Dermis blood vessel endothelial cell (primary cell): ENCODE results near the gene FARP2. TPM values are rescaled to one million over a fixed set of nuclear protein-coding genes. Genes with fewer than 3 reads are reported as not detected.
"Not testable (repeated sequence)": the region's sequence is repeated elsewhere in the genome, so short reads cannot be mapped to it uniquely, and the experiment has no call there.

Experiments
- DNase-seq: peaks from one replicate; pipeline ENCODE4 v3.0.0; 2010
- total RNA-seq: library from RNA; depleted of rRNA; stranded (reverse); fragments of >200 nt; gene quantifications from 2 replicates; pipeline ENCODE4 v1.2.3, GENCODE V29; 2014

FARP2 gene, protein sequence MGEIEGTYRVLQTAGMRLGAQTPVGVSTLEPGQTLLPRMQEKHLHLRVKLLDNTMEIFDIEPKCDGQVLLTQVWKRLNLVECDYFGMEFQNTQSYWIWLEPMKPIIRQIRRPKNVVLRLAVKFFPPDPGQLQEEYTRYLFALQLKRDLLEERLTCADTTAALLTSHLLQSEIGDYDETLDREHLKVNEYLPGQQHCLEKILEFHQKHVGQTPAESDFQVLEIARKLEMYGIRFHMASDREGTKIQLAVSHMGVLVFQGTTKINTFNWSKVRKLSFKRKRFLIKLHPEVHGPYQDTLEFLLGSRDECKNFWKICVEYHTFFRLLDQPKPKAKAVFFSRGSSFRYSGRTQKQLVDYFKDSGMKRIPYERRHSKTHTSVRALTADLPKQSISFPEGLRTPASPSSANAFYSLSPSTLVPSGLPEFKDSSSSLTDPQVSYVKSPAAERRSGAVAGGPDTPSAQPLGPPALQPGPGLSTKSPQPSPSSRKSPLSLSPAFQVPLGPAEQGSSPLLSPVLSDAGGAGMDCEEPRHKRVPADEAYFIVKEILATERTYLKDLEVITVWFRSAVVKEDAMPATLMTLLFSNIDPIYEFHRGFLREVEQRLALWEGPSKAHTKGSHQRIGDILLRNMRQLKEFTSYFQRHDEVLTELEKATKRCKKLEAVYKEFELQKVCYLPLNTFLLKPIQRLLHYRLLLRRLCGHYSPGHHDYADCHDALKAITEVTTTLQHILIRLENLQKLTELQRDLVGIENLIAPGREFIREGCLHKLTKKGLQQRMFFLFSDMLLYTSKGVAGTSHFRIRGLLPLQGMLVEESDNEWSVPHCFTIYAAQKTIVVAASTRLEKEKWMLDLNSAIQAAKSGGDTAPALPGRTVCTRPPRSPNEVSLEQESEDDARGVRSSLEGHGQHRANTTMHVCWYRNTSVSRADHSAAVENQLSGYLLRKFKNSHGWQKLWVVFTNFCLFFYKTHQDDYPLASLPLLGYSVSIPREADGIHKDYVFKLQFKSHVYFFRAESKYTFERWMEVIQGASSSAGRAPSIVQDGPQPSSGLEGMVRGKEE
- total RNA-seq, result 38.3 and 43.8 TPM in 2 replicates

DNA sequence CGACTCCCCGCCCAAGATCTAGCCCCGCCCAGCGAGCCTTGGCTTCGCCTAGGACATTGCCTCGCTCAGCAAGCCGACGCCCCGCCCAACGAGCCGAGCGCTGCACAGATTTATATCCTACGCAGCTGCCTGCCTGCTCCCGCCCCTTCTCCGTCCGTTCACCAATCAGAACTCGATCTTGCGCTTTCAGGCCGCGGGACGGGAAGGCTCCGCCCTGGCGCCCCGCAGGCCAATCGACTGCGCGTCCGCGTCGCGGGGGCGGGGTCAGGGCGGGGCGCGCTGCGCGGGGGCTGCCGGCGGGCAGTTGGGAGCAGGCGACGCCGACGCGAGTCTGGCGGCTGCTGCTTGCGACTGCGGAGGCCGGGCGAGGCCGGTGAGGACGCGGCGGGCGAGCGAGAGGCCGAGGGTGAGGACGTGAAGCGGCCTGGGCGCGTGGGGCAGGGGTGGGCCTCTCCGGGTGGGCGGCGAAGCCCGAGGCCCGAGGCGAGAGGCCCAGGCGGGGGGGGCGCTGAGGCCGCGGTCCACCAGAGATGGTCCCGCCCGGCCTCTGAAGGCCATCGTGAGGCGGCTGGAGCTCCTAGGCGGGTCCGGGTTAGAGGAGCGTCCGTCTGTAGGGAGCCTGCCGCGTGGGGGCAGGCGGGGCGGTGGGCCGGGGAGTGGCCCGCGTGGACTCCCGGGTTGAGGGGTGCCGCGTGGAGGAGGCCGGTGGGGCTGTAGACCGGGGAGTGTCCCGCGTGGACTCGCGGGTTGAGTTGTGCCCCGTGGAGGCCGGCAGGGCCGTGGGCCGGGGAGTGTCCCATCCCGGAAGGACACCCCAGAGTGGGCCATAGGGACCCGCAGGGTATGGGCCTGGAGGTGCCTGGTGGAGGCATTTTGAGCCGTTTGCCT is at the start of gene FARP2:
Gene FARP2 (plus strand): TSS at position 303 of the 888 bp plus-strand sequence. CDS start 16,823 bp downstream, outside the sequence.
- peak; percentile 98 for DNase-seq

DNA sequence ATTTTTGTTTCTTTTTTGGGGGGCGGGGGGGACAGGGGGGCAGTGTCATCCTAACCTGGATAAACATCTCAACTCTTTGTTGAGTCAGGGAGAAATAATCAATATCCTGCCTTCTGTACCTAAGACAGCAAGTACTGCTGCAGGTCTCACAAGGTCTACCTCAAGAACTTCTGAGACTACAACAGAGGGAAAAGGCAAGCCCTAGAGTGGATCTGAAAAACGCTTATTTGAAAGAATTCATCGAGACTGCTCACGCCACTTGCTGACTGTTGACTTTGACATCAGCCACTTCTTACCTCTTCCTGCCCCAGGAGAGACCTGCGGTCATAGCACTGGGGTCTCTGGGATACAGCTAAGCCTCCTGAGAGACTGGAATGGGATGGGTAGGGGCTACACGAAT is 49.0 kb upstream of the FARP2 start:
- DNase-seq, result no peak

DNA sequence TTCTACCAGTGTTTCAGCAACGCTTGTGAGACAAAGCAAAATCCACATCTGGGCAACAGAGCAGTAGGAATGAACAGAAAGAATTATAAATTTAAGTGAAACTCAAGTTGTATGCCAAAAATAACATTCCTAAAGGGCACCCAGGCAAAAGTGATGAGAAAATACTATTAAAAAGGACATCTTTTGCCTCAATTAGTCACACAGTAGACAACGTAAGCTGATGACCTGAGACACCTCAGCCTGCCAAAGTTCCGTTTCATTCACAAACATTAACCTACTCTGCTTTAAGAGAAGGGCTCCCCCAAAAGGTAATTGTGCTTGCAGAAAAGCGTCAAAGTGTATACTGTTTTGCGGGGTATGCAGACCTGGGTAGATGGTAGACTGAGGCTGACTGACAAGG is 47.8 kb upstream of the FARP2 start:
- no peak for DNase-seq

DNA sequence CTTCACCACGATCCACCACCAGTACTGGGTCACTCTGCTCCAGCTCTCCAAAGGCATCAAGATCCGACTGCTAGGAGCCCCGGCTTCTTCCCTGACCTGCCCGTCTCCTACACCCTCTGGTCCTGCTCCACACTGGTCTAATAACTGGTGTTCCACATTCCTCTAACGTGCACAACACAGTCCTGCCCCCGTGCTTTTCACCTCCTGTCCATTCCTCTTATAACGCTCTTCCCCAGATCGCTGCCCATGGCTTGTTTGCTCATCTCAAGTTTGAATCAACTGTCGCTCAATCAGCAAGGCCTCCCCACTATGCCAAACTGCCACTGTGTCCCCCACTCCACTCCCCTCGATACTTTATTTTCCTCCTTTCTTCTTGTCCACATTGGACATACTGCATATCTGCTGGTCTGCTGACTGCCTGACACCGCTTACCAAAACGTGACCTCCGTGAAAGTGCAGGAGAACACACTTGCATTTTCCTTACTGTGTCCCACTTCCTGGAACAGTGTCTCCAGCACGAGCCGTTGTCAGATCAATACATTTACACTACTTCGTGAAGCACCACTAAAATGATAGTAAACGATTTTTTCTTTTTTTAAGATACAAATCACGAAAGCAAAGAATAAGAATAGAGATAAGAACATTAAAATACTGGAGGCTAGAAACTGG is 47.1 kb upstream of the FARP2 start:
- DNase-seq, result no peak

DNA sequence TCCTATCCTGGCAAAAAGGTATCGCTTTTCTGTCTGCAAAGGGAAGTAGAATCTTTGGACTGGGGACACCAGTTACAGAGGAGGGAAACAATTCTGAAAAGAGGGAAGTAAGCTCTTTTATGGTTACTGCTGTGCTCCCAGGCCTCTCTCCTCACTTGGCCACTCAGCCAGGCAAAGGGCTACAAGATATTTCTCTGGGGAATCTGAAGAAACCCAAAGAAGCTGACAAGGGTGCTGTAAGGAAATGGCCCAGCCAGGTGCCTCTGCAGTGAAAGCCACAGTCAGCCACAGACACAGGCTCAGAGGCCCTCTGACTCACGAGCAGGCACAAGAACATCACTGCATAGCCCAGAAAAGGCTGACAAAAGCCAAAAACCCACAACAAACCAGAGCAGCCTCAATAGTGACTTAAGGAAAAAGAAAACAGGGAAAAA is 46.4 kb upstream of the FARP2 start:
- peak; percentile 25 for DNase-seq

DNA sequence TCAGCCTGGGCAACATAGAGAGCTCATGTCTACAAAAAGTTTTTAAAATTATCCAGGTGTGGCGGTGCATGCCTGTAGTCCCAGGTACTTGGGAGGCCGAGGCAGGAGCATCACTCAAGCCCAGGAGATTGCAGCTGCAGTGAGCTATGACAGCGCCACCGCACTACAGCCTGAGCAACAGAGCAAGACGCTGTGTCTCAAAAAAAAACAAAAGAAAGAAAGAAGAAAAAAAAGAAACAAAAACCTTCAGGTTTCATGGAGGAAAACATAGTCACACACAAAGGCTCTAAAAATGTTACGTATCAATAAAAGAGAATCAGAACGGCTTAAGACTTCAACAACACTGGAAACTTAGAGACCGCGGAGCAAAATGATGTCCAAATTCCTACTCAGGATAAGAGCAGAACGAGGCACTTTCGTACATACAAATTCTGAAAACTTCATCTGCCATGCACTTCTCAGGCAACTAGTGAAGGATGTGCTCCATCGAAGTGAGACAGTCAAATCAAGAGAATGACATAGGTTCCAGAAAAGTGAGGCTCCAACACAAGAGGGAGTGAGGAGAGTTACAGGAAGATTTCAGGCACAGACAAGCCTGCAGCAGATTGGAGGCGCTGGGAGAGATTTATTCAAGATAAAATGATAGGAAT is 45.0 kb upstream of the FARP2 start:
- DNase-seq, result no peak

DNA sequence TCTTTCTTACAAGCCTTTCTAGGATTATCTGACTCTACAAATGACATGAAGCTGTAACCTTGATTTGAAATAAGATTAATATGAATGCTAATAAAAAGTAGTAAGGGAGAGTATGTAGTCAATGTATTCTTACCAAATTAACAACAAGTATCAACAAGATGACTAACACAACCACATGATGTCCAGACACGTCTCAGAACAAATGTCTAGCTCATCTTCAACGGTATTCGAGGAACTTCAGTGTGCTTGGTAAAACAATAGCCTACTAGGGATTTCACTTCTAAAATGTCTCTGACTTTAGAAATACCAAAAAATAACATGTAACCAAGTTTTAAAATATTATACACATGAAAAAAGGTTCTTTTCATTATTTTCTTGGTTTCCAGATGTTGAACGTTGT is 44.0 kb upstream of the FARP2 start:
- DNase-seq, result peak; percentile 39

DNA sequence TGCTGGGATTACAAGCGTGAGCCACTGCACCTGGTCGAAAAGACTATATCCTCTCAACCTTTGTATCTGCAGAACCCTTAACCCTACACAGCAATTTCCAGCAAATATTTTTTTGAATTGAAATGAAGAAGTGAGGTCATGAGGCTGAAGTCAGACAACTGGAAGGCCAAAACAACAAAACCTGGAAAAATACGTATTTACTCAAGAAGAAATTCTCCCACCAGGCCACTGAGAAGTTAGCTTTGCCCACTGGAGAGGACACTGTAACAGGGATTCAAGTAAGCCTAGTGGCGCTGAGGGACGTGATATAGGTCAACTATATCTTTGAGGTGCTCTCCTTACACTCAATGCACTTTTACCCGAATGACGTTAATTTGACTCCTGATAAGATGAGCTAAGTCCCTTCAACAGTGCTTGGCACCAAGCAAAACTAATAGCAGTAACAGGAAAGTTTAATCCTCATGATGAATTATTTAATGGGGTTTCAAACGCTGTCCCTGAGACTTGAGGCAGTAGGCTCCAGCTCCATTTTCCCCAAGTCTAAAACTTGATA is 42.5 kb upstream of the FARP2 start:
- DNase-seq, result no peak

DNA sequence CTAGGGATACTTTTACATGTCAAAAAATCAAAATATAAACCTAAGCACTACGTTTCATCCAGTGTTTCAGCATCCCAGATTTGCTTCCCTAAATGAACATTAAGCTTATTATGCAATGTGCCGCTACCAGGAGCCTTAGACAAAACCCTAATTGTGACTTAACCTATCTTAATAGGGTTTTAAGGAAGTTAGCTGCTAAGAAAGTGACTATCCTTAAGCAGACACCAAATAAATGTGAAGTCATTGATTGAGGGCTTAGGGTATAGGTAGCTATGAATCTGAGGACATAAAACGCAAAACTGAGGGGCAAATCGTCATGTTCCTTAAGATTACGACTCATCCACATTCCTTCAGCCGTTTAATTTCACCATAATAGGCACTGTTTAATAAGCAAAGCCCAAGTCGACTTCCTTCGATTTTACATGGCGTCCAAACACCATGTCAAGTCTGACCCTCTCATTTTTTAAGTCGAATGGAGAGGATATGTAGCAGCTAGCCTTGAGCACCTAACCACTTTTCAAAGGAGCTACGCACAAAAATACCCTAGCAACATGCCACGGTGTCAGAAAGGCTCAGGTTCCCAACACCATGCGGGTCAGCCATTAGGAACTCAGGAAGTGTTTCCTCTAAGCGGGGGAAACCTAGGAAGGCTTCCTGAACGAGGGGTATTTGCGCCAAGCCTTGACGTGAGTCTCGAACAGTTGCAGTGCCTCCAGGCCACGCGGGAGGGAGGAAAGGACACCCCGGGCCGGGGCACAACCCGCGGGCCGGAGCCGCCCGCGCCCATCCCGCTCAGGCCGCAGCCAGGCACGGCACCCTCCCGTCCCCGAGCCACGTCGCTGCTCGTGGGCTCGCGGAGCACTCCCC is 41.6 kb upstream of the FARP2 start:
- peak; percentile 66 for DNase-seq

DNA sequence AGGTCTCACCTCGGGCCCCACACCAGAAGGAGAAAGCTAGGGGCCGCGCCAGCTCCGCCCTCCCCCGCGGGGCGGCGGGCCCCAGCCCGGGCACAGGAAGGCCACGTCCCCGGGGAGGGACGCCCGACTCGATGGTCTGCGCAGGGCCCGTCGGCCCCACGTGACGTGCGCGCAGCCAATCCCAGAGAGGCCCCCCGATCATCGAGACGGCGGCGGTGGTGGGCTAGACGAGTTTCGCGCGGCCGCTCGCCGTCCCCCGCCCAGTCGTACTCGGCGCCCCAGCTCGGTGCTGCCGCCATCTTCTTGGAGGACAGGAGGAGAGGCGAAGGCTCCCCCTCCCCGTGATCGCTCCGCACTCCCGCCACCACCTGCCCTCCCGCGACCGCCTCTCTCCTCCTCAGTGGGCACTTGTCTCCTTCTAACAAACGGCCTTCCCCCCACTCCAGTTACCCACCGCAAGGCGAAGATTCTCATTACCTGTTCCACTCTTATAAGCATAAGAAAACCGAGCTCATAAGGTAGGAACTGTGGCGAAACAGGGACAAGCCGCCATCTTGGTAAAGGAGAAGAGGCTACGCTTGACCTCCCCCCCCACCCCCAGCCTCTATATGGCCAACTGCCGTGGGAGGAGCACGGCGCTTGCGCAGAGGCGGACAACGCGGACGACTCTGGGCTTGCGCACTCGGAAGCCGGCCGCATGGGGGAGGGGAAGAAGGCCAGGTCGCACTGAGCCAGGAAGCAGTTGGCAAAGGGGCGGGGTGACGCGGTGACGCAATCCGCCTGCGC is 40.8 kb upstream of the FARP2 start, which contains the start of gene HDLBP:
Gene HDLBP (minus strand): TSS at position 580 of the 786 bp plus-strand sequence. CDS start 48,803 bp downstream, outside the sequence.
- DNase-seq, result peak; percentile 100

DNA sequence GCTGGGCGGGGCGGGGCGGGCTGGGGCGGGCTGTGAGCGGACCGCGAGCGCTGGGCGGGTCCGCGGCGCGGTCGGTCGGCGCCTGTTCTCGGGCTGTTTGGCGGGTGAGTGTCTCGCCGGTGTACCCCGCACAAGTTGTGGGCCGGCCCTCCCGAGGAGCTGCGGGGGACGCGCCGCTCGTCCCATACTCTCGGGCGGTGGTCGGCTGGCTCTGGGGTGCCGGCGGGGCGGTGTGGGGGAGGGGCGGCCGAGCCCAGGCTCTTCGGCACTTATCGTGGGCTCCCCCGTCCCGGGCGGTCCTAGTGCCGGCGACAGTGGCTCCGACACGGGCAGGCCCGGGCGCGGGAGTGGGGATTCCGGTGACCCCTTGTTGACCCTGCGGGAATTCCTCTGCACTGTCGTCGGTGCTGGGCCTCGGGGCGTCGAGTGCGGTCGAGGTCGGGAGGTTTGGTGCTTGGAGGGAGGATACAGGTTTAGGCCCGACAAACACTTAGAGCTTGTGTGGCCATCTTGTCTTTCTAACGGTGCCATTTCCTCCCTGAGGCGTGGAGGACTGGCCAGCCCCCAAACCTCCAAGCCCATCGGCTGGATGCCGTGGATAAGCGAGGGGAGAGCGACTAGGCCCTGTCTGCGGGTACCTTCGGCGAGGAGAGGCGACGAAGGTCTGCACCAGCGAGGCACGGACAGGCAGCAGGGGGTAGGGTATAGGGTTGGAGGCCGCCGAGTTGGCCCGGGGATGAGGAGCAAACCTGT is 40.0 kb upstream of the FARP2 start, which contains the start of gene SEPTIN2:
Gene SEPTIN2 (plus strand): TSS at position 47 of the 753 bp plus-strand sequence. CDS start 8,308 bp downstream, outside the sequence.
- DNase-seq, result peak; percentile 68

DNA sequence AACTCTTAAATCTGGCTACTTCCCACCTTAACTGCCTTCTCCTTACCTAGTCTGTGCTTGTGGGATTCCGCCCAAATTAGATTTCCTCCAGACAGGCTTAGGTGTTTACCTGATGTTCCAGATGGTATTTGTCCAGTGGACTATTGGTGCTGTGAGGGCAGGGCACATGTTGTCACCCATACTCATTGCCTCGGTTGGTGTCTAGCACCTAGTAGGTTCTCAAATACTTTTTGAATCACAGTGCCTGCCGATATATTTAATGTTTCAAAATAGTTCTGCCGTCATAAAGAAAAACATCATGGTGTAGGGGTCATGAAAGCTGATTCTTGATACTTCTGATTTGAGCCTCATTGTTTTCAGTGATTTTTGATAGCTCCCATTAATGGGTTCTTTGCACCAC is 39.3 kb upstream of the FARP2 start:
- peak; percentile 24 for DNase-seq

DNA sequence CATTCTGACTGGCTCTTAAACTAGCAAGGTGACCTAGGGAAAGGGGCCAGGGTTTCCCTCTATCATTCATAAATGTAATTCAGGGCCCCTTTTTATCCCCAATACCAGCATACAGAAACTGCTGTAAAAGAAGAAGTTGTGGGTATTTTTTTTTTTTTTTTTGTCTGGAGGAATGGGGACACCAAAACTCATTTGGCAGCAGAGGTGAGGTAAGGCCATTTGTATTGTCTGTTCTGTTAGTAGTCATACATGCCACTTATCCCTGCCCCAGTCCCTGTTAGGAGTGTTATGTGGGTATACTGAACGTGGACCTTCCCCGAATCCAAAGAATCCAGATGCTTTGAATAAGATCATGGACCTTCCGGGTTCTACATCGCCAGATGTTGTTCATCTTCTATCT is 38.7 kb upstream of the FARP2 start:
- no peak for DNase-seq

DNA sequence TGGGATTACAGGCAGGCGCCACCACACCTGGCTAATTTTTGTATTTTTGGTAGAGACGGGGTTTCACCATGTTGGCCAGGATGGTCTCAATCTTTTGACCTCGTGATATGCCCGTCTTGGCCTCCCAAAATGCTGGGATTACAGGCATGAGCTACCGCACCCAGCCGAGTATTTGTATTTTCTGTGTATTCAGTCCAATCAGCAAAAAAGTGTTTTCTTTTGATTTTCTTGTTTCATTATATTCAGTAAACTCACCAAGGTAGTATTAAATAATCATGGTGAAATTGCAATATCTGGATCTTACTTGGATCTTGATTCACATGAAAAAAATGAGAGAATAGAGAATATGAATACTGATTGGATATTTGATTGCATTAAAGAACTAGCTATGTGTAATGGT is 37.3 kb upstream of the FARP2 start:
- not testable (repeated sequence) for DNase-seq

DNA sequence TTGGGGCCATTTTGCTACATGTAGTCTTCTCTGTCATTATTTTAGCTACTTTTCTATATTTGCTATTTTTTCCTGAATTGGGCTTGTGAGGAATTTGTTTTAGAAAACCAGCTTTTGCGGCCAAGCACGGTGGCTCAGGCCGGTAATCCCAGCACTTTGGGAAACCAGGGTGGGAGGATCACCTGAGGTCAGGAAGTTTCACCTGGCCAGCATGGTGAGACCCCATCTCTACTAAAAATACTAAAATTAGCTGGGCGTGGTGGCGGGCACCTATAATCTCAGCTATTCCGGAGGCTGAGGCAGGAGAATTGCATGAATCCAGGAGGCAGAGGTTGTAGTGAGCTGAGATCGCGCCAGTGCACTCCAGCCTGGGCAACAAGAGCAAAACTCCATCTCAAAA is 35.7 kb upstream of the FARP2 start:
- DNase-seq, result no peak

DNA sequence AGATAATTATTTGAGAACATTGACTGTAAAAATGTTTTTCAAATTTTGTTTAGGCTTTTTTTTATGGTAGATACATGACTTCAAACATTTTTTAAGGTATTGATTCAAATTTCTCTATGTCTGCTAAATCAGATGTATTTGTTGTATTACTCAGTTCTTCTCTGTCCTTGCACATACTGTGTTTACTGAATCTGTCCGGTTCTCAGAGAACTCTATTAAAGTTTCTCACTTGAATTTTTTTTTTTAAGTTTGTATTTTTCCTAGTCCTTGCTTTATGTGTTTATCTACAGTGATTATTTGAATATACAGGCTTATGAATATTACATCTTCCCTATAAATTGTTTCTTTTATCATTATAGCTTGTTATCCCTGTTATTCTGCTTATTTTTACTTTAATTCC is 35.1 kb upstream of the FARP2 start:
- DNase-seq, result no peak

DNA sequence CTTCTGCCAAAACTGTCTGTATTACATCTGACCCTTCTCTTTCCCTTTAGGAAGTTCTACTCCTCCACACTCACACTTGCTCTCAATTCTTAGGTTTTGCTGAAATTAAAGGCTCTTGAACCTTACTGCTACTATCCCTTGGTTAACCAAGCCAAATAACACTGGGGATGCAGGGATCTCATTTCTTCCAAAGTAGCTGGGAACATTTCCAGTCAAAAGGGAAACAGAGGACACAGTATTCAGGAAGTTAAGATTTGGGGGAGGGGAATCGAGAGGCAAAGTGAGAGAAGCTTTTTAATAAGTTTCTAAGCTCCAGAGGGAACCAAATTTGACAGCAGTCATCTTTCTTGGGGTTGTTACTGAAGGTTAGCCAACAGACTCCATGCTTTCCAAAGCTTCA is 34.2 kb upstream of the FARP2 start:
- no peak for DNase-seq

DNA sequence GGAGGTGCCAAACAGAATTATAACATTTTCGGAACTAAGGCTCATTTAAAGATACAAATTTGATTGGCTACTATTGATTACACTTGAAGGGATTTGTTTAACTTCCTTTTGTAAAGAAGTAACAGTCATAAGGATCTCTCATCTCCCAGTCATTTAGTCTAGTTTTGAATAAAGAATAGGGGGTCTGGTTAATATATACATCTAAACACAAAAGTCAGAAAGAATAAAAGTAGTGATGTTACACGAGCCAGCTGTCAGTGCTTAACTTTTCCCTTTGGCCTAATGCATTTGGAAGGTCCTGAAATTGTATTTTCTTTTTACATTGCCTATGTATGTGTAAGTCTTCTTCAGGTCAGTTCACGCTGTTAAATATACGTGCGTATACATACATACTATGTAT is 32.3 kb upstream of the FARP2 start:
- no peak for DNase-seq
